ENCODE results near the gene SIX1. TPM values are rescaled to one million over a fixed set of nuclear protein-coding genes. Genes with fewer than 3 reads are reported as not detected.

The SIX1 gene
- total RNA-seq, 1 donor from 2014 or later: 4.6 TPM

DNA sequence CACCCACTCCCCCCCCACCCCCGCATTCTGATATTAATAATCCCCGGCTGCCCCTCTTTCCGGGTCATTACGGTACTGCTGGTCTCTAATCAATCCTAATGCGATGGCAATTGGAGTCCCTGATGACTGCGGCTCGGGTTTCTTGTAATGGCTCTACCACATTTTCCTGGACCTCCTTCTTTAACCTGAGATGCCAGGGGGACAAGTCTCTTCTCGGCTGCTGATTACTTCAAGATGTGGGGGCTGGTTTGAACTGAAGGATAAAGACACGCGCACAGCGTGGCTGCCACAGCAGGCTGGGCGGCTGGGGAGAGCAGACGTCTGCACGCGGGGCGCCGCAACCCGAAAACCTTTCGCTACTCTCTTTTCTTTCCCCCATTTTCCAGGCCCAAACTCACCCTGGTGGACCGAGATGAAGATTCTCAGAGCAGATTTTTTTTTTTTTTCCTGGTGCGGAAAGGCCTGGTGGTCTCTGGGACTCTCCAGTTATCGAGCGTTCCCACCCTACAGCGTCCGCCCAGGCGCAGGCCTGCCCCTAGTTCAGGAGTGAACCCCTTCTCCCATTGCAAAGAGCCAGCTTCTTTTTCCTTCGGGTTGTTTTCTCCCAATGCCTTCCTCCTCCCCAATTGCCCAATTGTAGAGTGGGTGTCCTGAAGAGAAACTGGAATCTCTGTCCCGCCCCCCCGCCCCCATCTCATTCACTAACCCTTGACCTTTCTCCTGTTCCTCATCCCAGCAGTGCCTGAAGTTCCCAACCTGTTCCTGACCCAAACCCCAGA lies 6.0 kb upstream of the SIX1 start:
- no peak for DNase-seq

DNA sequence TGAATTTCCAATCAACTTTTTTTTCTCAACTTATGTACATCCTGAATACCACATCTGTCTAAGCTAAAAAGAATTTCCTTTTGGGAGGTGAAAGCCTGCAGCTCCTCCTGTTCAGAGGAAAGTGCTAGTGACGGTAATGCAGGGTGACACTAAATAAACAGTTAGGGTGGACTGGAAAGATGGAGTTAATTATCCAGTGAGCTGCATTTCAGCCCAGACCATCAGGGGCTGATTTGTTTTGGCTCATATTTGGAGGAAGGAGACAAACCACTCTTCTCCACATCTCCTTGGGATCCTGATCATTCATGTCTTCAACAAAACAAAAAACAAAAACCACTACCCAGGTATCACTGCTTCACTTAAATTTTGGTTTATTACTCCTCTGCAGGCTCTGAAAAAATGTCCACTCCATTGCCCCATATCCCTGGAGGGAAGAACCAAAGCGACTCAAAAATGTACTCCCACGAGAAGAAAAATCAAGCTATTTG lies 5.1 kb upstream of the SIX1 start:
- no peak for DNase-seq

DNA sequence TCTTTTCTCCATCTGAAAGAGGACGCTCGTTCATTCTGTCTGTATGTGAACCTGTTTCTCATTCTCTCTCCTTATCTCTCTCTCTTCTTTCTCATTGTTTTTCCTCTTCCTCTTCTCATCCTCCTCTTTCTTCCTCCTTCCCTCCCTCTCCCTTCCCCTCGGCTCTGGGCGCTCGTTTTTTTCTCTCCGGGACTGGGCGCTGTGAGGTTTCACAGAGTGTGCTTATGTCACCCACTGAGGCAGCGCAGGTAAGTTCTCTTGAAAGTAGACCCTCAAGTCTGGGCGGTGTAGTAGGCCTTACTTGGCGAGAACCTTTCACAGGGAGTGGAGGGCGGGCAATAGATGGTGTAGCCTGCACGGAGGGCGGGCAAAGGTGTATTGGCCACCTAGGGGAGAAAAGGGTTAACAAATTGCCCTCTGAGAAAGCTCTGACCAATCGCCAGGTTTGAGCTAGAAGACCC lies 4.5 kb upstream of the SIX1 start:
- DNase-seq: no peak

DNA sequence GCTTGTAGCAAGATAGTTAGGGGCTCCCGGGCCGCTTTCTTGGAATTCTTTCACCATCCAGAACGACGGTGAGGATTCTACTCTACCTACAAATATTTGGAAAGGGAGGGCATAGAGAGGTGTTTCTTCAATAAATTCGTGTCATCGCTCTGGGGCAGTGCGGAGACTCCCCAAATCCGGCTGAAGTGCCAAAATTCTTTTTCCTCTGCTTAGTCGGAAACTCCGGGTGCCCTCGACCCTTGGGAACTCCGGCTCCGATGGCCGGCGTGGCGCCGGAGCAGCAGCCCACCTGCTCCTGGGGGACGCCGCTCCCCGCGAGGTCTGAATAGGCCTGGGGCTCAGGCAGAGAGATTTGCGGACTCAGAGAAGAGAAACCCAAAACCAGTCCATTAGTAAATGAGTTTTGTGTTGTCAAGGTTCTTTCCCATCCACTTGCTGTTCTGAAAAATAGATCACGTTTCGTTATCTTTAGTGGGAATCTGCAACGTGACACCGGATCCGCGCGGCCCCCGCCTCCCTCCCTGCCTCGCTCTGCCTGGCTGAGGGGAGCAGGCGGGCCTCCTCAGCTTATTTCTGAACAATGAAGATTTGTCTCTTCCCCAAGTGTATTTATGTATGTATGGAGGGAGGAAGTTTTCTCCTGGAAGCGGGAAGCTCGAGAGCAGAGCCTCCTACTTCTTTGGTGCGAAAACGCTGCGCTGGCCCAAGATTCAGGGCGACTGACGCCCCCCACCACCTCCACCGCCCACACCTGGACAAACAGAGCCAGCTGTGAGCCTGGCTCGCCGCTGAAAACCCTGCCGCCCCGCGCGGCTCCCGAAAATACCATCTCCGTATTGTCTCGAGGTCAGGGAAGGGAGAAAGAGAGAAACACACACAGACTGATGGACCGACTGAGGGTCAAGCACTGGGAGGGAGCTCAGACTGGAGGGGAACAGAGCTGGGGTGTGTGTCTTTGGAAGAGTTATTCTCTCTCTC lies 3.7 kb upstream of the SIX1 start:
- DNase-seq: no peak

DNA sequence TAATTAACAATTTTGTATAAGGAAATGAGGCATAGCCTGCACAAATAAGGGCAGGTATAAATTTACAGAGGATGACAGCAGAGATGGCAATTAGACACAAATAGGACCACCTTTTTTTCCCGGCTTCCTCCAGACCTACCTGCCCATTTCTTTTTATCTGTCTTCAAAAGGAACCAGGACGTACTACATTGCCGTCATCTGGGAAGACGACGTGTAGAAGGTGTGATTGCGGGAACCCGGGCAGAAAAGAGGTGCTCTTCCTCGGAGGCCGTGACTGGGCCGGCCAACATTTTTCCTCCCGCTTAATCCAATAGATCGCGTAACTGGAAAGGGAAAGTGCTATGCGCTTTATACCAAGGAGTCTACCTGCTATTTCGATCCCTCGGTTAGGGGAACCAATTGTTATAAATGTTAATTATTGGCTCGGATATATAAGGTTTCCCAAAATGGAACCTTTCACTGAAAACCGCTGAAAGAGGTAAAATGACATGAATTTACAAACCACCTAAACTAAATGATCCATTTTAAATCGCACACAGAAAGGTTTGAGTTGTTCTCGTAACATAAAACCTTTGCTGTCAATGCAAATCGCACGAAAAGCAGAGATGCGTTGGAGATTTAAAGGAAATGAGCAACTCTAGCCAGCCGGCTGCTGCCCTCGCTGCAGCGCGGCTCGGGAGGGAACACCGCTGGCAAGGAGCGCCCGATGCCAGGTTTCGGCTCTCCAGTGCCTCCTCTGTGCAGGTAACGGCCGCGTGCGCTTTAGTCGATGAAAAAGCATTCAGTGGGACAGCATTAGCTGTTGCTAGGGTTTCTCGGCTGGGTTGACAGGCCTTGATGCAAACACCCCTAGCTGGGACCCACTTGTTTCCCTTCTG lies 2.8 kb upstream of the SIX1 start:
- no peak for DNase-seq

DNA sequence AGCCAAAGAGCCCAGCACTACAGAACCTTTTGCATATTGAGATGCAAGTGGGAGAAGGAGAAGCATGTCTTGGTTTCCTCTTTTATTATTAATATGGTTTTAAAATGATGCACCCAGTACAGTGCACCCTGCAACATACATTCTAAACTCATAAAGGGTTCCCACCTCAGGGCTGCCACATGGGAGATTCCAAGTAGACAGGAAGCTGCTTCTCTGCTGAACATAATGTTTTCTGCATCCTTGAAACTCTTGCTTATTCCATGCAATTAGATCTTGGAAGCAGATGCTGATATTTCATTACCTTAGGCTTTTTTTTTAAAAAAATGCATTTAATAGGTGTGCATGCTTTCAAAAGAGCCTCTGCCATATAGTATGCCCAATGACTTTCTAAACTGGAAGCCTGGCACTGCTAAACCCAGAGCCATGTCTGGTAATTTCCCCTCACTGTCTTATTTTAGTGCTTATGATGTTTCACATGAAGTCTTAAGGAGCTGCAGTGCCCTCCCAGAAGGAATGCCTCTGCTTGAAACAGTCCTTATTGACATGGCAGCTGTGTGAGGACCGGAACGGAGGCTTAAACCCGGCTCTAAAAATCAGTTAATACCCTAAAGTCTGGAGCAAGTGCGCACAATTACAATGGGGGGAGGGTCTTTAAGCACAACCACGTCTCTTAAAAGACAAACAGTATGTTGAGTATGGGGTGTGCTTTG lies 2.0 kb upstream of the SIX1 start:
- DNase-seq: no peak

DNA sequence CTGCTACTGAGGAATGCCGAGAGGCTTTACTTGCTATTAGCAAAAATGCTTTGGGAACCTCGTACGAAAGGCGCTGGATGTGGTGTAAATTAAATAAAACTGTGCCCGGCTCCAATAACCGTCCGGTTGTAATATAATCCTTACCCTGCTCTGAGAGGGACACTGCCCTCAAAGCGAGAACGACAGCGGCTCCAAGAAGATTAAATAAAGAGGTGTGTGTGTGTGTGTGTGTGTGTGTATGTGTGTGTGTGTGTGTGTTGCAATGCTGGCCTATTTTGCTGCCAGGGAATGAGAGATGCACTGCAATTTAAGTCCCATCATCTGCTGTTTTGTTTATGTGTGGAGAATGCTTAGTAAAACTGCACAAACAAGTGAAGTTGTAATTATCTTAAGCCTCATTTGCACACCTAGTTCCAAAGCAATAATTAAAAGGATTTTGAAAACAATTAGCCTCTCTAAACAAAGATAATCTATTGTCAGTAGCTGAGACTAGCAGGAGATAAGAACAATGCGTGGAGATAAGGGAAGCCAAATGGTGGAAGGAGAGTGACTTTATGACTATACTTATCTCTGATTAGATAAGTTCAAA lies 1.2 kb upstream of the SIX1 start:
- no peak for DNase-seq

DNA sequence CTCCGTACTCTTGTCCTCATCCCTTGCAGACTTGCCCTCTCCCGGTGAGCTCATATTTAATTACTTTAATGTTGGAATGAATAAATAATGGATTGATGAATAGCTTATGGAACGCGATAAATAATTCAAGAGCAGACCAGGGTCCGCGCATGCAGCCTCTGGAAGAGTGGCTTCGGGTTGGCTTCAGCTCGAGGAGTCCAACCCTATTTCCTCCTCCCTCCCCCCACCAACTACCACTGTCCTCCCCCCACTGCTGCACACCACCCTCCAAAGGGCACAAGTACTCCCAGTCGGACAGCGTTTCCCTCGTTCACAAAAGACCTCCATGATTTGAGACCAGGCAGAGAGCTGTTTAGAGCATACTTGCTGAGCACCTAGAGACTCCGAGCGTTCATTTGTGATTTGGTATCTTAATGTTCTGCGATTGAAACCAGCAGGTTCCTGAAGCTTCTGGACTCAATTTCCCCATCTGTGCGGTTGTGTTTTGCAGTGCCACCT lies 647 bp upstream of the SIX1 start:
- no peak for DNase-seq

DNA sequence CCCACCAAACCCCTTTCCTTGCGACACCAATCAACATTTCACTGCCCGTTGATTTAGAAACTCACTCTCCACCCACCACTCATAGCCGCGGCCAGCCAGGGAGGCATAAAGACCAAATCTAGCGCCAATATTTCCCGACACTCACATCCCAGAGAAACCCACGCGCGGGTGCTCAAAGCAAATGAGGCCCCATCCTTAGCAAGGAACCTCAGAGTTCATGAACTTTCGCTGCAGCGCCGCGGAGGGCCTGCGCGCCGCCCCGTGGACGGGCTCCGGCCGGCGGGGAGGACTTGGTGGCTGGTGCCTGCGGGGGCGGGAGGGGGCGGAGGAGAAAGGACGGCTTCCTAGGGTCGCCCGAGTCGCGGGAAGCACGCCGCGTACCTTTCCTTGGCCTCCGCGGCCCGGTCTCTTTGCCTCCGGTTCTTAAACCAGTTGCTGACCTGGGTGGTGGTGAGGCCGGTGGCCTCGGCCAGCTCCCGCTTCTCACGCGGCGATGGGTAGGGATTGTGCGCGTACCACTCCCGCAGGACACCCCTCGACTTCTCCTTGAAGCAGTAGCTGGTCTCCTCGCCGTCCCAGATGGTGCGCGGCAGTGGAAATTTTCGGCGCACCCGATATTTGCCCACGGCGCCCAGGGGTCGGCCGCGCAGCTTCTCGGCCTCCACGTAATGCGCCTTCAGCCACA lies 886 bp downstream of the SIX1 start:
- no peak for DNase-seq

DNA sequence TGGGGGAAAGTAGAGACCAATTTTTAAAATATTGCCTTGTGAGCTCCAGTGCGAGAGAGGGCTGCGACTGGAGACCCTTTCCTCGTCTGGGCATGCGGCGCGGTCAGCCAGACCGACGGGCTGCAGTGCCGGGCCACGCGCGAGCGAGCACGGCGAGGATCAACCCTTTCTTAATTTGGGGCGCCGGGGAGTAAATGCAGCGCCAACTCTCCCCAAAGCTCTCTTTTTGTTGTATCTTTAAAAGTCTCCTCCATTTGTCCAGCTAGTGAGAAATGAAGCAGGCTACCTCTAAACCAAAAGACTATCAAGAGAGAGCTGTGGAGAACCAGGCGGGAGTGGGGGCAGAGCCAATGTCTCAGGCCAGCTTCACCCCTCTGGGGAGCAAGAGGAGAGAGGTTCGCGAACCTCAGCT lies 1.4 kb downstream of the SIX1 start:
- DNase-seq: no peak

DNA sequence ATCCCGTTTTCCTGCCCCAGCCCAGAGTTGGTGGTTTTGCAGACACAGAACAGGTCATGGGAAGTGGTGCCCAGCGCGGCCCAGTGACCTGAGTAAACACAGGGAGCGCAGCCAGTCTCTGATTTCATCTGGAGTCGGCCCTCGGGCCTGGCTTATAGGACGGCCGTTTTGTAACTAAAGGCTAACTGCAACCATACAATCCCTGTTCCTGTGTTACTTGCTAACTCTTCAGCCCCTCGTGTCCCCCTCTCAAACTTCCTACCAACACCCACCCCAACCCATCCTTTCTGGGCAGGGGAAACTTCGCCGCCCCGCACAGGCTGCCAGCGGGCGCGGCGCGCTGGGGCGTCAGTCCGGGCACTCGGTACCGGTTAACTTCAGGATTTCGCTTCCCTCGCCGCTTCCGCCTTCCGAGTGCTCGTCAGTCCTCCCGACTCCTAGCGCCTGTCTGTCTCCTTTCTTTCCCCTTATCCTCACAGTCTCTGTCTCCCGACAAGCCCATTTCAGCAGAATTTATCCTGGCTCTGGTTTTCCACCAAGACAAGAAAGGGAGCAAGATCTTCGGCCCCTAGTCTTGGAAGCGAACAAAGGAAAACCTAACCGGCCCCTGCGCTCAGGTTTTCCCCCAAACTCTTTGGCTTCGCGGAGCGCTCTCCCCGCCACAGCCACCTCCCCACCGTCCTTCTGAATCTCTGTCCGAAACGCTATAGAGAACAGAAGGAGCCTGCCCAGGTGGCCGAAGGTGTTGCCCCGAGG lies 2.0 kb downstream of the SIX1 start:
- DNase-seq: no peak

DNA sequence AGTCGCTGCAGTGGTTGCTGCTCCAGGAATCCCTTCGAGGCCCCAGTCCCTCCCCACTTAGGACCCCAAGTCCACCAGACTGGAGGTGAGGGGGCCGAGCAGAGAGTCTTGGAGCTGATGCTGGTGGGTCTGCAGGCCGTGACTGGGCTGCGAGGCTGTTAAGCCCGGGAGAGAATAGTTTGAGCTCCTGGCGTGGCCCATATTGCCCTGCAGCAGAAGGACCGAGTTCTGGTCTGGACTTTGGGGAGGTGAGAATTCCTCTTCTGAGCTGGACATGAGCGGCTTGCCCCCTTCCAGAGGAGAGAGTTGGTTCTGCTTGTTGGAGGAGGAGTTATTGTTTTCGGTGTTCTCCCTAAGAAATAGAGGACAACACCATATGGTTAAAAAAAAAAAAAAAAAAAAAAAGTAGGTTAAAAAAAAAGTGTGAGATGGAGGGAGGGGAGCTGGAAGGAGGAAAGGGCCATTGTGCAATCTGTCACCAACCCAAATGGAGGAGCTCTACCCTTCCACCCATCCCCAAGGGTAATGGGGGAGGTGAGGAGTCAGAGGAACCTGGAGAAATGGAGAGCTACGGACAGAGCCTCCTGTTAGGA lies 3.0 kb downstream of the SIX1 start:
- no peak for DNase-seq

DNA sequence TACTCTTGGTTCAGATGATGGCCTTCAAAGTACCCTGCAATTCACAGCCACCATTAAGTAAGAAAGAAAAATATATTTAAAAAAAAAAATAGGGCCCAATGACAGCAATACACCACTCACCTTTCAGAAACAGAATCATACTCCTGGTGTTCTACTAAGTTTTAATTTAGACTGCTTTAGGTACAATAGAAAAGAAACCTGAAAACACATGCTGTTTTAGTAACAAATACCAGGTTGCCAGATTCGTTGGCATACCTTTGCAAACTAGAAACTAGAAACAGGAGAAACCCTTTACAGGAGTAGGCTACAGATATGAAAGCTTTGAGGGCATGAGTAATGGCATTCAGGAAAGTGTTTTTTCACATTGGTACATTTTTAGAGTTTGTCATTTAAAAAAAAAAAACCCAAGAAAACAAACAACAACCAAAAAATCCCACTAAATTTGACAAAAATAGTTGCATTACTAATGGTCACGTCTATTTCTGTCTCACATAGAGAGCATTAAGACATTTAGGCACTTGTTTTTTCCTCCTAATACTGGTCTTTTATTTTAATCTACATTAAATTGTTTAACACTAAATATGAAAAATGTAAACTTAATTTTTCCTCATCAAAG lies 4.0 kb downstream of the SIX1 start:
- no peak for DNase-seq

DNA sequence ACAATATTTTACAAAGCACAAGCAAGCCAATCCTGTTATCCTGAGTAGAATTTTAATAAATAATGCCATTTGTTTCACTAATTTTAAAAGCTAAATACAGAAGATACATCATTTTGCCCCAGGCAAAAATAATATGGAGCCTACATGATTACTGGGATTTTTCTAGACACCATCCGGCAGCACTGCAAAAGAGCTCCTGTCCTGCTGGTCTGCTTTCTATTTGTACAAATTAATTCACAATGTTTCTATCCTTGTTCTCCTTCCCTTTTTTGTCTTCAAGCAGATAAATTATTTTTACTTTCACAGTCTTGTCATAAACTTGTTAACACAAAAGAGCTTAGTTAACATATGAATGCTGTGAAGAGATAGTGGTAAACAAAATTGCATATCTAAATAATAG lies 4.6 kb downstream of the SIX1 start:
- DNase-seq: no peak

DNA sequence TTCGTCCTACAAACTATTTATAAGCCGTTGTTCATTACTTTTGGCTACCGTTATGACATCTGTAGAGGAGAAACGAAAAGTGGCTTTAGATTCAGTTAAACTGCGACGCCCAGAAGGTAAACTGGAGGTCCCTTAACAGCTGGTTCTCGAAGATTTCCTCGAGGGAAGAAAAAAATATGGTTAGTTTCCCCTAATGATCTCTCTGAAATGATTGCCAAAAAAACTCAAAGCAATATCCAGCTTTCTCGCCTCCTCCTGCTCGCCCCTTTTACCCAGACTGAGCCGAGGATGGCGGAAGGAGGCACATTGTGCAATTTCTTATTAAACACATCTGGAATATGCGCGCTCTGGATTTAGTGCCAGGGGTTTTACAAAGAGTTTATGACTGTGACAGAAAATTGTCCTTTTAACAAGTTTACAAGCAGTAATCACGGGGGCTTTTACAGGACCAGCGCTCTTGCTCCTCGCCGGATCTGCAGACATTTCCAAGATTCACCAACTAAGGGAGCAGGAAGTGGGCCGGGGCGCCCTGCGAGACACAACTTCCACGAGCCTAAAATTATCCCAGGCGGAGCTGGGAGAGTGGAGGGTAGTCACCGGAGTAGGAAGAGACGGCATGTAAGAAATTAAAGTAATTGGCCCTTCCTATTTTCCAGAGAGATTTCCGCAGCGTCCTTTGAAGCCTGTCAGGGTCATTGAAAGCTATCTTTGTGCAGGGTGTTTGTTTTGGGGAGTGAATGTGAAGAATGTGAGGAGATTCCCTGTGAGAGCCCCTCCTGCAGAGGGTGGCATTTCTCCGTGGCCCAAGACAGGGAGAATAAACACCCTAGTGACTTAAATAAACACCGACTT lies 5.6 kb downstream of the SIX1 start:
- DNase-seq: peak; percentile 44

DNA sequence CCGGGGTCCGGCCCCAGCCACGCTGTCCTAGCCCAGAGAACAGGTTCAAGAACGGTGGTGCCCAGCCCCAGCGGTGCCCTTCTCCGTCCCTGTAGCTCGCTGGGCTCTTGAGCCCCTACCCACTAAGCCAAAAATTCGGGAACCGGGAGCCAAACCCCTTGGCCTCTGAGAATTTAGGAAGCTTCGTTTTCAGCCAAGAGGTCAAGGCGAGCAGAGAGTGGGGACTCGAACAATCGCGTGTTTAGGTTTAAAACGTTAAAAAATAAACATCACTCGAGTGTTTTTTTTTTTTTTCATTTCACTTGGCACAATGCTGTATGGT lies 6.2 kb downstream of the SIX1 start:
- DNase-seq: no peak

DNA sequence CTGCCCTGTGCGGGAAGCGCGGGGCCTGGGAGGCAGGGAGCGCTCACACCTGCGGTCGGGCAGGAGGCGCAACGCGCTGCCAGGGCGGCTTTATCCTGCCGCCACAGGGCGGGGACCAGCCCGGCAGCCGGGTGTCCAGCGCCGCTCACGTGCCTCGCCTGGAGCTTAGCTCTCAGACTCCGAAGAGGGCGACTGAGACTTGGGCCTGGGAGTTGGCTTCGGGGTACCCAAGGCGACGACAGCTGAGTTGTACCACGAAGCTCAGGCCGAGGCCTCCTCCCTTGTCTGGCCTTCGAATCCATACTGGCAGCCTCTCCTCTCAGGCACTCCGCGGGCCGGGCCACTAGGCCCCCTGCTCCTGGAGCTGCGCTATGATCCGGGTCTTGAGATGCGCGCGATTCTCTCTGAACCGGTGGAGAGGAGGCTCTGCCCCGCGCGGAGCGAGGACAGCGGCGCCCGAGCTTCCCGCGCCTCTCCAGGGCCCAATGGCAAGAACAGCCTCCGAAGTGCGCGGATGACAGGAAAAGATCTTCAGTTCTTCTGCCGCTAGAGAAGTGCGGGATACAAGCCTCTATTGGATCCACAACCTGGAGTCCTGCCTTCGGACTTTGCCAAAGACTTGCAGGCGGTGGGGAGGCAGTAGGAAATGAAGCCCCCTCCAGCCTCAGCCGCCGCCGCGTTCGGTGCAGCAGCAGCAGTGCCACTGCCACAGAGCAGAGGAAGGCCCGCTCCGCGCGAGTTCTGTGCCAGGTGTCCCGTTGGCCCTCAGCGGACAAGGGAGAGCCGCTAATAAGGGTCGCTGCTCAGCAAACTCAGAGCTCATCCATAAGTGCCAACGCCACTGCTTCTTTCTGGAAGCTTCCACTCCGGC lies 6.8 kb downstream of the SIX1 start:
- no peak for DNase-seq
